ENCODE results near the gene NIPAL1.

GRCh38 chr4:47996021-47996420 is 20.6 kb upstream of the NIPAL1 start:
- TF ChIP-seq CTCF (IDR thresholded peaks at IDR 0.05; ENCODE audit: insufficient read depth, low read length) (no peak), POLR2AphosphoS5 (IDR thresholded peaks at IDR 0.05; ENCODE audit: low read depth) (no peak), SPI1 (IDR thresholded peaks at IDR 0.05; ENCODE audit: borderline replicate concordance, low read depth) (no peak), REST (IDR thresholded peaks at IDR 0.05; ENCODE audit: insufficient replicate concordance, low read depth) (no peak)
